Astrocyte of the cerebellum (primary cell): ENCODE data around the gene RETSAT.
"Not testable (repeated sequence)": the region's sequence is repeated elsewhere in the genome, so short reads cannot be mapped to it uniquely, and the experiment has no call there.

ENCODE experiments used
- DNase-seq: peaks from one replicate; pipeline ENCODE4 v3.0.0-alpha.2; 2011; ENCODE audit warnings: low read depth
- H3K4me3 ChIP-seq: 2 replicates; pipeline ENCODE4 v1.5.1; 2011; ENCODE audit warnings: mild to moderate bottlenecking, low read depth, low read length, moderate library complexity
- CTCF ChIP-seq: IDR thresholded peaks from 2 replicates; pipeline ENCODE4 v1.5.1; 2012; ENCODE audit warnings: low read length, low read depth, moderate library complexity, mild to moderate bottlenecking; ENCODE audit errors: missing control alignments
- in situ Hi-C: cut with HindIII; loops from 2 replicates; pipeline ENCODE4 v1.10.0; 2017; ENCODE audit warnings: low sequenced_read_pairs

Gene RETSAT

GRCh38 chr2:85319796-85320195 lies 34.5 kb downstream of the RETSAT start:
- H3K4me3 ChIP-seq = no peak overlapping the region
- no peak for TF ChIP-seq CTCF
- in situ Hi-C loops = no loop called here
- no peak for DNase-seq

GRCh38 chr2:85318222-85319074 lies 35.9 kb downstream of the RETSAT start:
- no peak for TF ChIP-seq CTCF
- no peak for DNase-seq
- in situ Hi-C loops = no loop called here
- H3K4me3 ChIP-seq = no peak overlapping the region

- DNase-seq, in situ Hi-C loops, H3K4me3 ChIP-seq: not testable (repeated sequence)
These were observed 38.4 kb downstream of the RETSAT start for GRCh38 chr2:85315921-85316320.

GRCh38 chr2:85314884-85315242 lies 39.5 kb downstream of the RETSAT start:
- H3K4me3 ChIP-seq = no peak overlapping the region
- in situ Hi-C loops = no loop called here
- DNase-seq = no peak
- no peak for TF ChIP-seq CTCF

GRCh38 chr2:85312404-85312803 lies 41.9 kb downstream of the RETSAT start:
- H3K4me3 ChIP-seq = no peak overlapping the region
- in situ Hi-C loops = no loop called here
- no peak for DNase-seq
- no peak for TF ChIP-seq CTCF

- no peak overlapping the region for H3K4me3 ChIP-seq
- TF ChIP-seq CTCF = no peak
- no peak for DNase-seq
- in situ Hi-C loops = no loop called here
These were observed 44.0 kb downstream of the RETSAT start for GRCh38 chr2:85310330-85310729.

- no peak overlapping the region for H3K4me3 ChIP-seq
- TF ChIP-seq CTCF = no peak
- DNase-seq = no peak
- in situ Hi-C loops = no loop called here
These were observed 44.5 kb downstream of the RETSAT start for GRCh38 chr2:85309699-85310321.
